IPS DF 6.9 (cell line): ENCODE data around the gene TM9SF4.

Experiments
- DNase-seq: peaks from one replicate; pipeline ENCODE4 v3.0.0-alpha.2; 2013; ENCODE audit warnings: low read depth, low spot score
- H3K27ac ChIP-seq: one replicate; pipeline ENCODE4 v1.5.1; 2013; ENCODE audit warnings: low read length, control low read depth
- H3K27me3 ChIP-seq: 2 replicates; pipeline ENCODE4 v1.6.1; 2013; ENCODE audit warnings: mild to moderate bottlenecking, low read length; ENCODE audit not compliant: control insufficient read depth, insufficient read depth
- H3K36me3 ChIP-seq: 2 replicates; pipeline ENCODE4 v1.6.1; 2013; ENCODE audit warnings: low read length; ENCODE audit not compliant: control insufficient read depth, insufficient read depth
- H3K4me1 ChIP-seq: 2 replicates; pipeline ENCODE4 v1.6.1; 2013; ENCODE audit warnings: low read length; ENCODE audit not compliant: control insufficient read depth, insufficient read depth
- H3K4me3 ChIP-seq: 2 replicates; pipeline ENCODE4 v1.5.1; 2013; ENCODE audit warnings: mild to moderate bottlenecking, low read length
- H3K9me3 ChIP-seq: 2 replicates; pipeline ENCODE4 v1.6.1; 2013; ENCODE audit warnings: low read length, inconsistent platforms; ENCODE audit not compliant: control insufficient read depth, insufficient read depth
- WGBS: extraction: QIAGEN DNeasy Blood & Tissue Kit; methylation state at CpG from one replicate; pipeline ENCODE4 v1.1.7; 2013; ENCODE audit warnings: mixed read lengths, missing lambda C conversion rate; ENCODE audit not compliant: insufficient read length, insufficient coverage; 5-methylcytosine and 5-hydroxymethylcytosine counted together

TM9SF4 gene

DNA sequence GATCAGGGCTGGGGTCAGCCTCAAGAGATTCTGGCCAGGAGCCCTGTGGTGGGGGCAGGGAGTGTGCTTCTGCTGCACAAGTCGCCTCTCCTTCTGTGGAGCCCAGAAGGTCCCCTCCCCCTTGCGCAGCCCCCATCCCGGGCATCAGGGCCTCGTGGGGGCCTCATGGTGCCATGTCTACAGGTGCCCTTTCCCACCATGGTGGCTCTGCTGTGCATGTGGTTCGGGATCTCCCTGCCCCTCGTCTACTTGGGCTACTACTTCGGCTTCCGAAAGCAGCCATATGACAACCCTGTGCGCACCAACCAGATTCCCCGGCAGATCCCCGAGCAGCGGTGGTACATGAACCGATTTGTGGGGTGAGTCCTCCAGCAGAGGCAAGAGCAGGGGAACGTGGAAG, 48.1 kb downstream of the TM9SF4 start:
- Histone ChIP-seq H3K27me3 (no peaks in the 10 kb centered on the region), H3K27ac (no peak overlapping the region), H3K9me3 (no peaks in the 10 kb centered on the region), H3K4me3 (no peak overlapping the region), H3K36me3 (peaks cover 22% of the 10 kb centered on the region; the same call in 1 of the 2 replicates), H3K4me1 (no peaks in the 10 kb centered on the region)
- WGBS = no CpG with 5 or more reads among the region's 14 CpGs
- DNase-seq = no peak

DNA sequence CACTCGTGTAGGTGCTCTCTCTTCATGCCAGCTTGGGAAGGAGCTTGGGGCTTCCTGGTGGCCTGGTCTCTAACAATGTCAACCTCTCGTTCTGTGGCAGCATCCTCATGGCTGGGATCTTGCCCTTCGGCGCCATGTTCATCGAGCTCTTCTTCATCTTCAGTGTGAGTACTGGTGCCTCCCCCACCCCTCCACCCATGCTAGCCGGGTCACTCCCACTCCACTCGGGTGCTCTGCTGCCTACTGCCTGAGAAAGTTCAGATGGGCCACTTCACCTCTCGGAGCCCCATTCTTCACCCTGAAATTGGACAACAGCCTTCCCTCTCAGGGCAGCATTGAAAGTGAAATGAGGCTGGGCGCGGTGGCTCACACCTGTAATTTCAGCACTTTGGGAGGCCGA, 48.8 kb downstream of the TM9SF4 start:
- WGBS = no CpG with 5 or more reads among the region's 11 CpGs
- peaks cover 22% of the 10 kb centered on the region; the same call in 1 of the 2 replicates for H3K36me3 ChIP-seq

DNA sequence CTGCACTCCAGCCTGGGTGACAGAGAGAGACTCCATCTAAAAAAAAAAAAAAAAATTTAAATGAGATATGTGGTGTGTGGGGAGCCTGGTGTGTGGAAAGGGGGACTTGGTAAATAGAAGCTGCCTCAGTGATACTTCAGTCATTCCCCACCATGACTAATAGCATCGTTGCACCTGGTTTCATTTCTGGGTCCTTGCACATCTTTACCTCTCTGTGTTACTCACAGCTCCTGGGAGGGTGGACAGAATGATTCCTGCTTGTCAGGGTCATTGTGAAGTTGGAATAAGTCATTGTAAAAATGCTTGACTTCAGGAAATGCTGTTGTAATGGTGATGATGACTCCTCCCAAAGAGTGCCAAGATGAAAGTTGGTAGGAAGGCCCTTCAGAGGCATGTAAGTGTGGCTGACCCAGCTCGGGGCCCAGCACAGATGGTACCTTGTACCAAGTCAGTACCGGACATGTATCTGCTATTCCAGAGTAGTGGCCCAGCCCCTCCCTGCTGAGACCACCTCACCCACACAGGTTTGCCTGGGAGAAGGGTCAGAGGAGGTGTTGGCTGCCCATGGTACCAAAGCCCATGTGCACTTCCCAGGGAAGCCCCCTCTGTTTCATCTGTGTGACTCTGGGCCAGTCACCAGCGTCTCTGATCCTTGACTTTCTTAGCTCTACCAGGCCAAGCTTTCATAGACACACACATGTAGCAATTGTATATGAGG, 49.6 kb downstream of the TM9SF4 start:
- Histone ChIP-seq H3K27ac (no peak overlapping the region), H3K36me3 (peaks cover 18% of the 10 kb centered on the region; the same call in 1 of the 2 replicates), H3K4me1 (no peaks in the 10 kb centered on the region), H3K9me3 (no peaks in the 10 kb centered on the region), H3K27me3 (no peaks in the 10 kb centered on the region), H3K4me3 (no peak overlapping the region)
- DNase-seq = no peak
- WGBS = no CpG with 5 or more reads among the region's 4 CpGs

More for the DNA sequence above, 48.8 kb downstream of the TM9SF4 start:
- DNase-seq = no peak
- no peak overlapping the region for H3K4me3 ChIP-seq
- H3K27ac ChIP-seq = no peak overlapping the region
- no peaks in the 10 kb centered on the region for H3K9me3 ChIP-seq
- H3K27me3 ChIP-seq = no peaks in the 10 kb centered on the region
- H3K4me1 ChIP-seq = no peaks in the 10 kb centered on the region

DNA sequence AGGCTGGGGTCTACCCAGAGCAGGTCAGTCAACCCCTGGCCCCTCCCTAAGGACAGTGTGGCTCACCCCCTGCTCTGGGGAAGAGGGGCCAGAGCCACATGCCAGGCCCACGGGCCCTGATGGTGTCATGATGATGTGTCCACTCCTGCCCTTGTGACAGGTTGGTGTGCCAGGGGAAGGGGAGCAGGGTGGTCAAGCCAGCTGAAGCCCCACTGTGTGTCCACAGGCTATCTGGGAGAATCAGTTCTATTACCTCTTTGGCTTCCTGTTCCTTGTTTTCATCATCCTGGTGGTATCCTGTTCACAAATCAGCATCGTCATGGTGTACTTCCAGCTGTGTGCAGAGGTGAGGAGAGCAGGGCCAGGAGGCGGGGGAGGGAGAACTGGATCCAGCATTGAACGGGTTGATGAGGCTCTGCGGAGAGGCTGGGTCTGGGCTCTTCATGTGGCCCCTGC, 50.3 kb downstream of the TM9SF4 start:
- no peak for DNase-seq
- no peaks in the 10 kb centered on the region for H3K4me1 ChIP-seq
- peaks cover 18% of the 10 kb centered on the region; the same call in 1 of the 2 replicates for H3K36me3 ChIP-seq
- no peaks in the 10 kb centered on the region for H3K9me3 ChIP-seq
- no peak overlapping the region for H3K4me3 ChIP-seq
- no peaks in the 10 kb centered on the region for H3K27me3 ChIP-seq
- no peak overlapping the region for H3K27ac ChIP-seq
- no CpG with 5 or more reads among the region's 5 CpGs for WGBS

DNA sequence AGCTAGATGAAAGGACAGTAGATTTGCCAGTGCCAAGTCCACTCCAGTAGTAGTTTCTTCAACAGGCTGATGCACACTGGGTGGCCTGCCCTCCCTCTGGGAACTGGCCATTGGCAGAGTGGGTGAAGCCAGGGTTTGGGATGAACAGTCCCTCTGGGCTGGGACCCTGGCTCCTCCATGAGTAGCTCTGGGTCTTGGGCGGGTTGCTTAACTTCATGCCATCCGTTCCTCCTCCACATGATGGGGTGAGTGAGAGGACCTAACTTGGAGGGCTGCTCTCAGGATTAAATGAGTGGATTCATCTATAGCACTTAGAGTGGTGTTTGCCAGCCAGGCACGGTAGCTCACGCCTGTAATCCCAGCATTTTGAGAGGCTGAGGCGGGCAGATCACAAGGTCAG, 50.8 kb downstream of the TM9SF4 start:
- H3K27ac ChIP-seq = no peak overlapping the region
- H3K4me3 ChIP-seq = no peak overlapping the region
- no peaks in the 10 kb centered on the region for H3K9me3 ChIP-seq
- H3K36me3 ChIP-seq = peaks cover 22% of the 10 kb centered on the region; the same call in 1 of the 2 replicates
- WGBS = no CpG with 5 or more reads among the region's 5 CpGs
- DNase-seq = no peak
- no peaks in the 10 kb centered on the region for H3K27me3 ChIP-seq
- H3K4me1 ChIP-seq = no peaks in the 10 kb centered on the region

DNA sequence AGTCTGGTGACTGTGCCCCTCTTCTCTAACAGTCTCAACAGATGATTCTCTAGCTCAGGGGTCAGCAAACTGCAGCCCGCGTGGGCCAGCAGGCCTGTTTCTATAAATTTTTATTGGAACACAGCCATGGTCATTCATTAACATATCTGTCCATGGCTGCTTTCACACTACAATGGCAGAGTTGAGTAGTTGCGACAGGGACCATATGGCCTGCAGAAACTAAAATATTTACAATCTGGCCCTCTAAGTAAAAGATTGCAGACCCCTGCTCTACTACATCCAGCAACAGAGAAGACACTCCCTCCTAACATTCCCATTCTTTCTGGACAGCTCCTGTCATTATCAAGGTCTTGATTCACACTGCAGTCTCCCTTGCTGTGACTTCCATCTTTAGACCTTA, 52.8 kb downstream of the TM9SF4 start:
- Histone ChIP-seq H3K36me3 (peaks cover 32% of the 10 kb centered on the region), H3K27me3 (no peaks in the 10 kb centered on the region), H3K27ac (no peak overlapping the region), H3K9me3 (no peaks in the 10 kb centered on the region), H3K4me3 (no peak overlapping the region), H3K4me1 (no peaks in the 10 kb centered on the region)
- DNase-seq = no peak
- no CpG with 5 or more reads among the region's 3 CpGs for WGBS

DNA sequence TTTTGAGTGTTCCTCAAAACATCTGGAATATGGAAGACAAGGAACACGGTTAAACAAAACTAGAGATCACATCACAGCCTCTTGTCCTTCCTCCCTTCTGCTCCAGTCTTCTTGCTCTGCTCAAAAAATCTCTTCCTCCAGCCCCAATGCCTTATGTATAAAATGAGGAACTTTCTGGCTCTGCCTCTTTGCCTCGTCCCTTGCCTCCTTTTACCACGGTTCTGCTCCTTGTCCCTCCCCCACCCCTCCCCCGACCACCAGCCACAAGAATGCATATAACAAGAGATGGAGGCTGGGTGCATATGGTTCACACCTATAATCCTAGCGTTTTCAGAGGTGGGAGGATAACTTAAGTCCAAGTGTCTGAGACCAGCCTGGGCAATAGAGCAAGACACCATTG, 54.4 kb downstream of the TM9SF4 start:
- Histone ChIP-seq H3K27me3 (no peaks in the 10 kb centered on the region), H3K4me3 (no peak overlapping the region), H3K9me3 (no peaks in the 10 kb centered on the region), H3K27ac (no peak overlapping the region), H3K4me1 (no peaks in the 10 kb centered on the region), H3K36me3 (peaks cover 25% of the 10 kb centered on the region)
- DNase-seq = no peak
- no CpG with 5 or more reads among the region's 5 CpGs for WGBS

DNA sequence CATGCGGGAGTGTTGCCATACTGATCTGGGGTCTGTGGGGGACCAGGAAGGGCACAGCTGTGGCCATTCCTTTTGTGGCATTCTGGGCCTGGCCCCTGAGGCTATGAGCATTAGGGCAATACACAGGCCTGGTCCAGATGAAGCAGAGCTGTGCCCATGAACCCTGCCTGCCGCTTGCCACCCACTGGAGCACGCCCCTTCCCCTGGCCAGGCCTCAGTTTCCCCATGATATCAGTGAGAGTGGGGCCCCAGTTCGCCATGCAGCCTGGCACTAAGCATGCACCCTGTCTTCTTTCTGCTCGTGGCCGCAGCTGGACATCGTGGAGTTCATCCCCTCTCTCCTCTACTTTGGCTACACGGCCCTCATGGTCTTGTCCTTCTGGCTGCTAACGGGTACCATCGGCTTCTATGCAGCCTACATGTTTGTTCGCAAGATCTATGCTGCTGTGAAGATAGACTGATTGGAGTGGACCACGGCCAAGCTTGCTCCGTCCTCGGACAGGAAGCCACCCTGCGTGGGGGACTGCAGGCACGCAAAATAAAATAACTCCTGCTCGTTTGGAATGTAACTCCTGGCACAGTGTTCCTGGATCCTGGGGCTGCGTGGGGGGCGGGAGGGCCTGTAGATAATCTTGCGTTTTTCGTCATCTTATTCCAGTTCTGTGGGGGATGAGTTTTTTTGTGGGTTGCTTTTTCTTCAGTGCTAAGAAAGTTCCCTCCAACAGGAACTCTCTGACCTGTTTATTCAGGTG, 55.6 kb downstream of the TM9SF4 start:
- Histone ChIP-seq H3K4me3 (no peak overlapping the region), H3K9me3 (no peaks in the 10 kb centered on the region), H3K27ac (no peak overlapping the region), H3K4me1 (no peaks in the 10 kb centered on the region), H3K36me3 (peaks cover 20% of the 10 kb centered on the region), H3K27me3 (no peaks in the 10 kb centered on the region)
- DNase-seq = no peak
- WGBS = no CpG with 5 or more reads among the region's 21 CpGs

DNA sequence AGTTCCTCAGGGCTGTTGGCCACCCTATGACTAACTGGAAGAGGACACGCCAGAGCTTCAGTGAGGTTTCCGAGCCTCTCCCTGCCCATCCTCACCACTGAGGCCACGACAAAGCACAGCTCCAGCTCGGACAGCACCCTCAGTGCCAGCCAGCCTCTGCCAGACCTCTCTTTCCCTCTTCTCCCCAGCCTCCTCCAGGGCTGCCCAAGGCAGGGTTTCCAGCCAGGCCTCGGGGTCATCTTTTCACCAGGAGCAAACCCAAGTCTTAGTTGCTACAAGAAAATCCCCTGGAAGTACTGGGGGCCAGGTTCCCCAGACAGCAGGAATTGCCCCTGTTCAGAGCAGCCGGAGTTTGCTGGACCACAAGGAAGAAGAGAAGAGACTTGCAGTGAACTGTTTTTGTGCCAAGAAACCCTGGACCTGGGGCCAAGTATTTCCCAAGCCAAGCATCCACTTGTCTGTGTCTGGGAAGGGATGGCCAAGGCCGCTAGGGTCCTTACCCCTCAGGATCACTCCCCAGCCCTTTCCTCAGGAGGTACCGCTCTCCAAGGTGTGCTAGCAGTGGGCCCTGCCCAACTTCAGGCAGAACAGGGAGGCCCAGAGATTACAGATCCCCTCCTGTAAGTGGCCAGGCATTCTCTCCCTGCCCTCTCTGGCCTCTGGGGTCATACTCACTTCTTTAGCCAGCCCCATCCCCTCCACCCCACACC, 56.5 kb downstream of the TM9SF4 start:
- Histone ChIP-seq H3K27ac (no peak overlapping the region), H3K4me3 (no peak overlapping the region), H3K4me1 (no peaks in the 10 kb centered on the region), H3K27me3 (no peaks in the 10 kb centered on the region), H3K36me3 (peaks cover 19% of the 10 kb centered on the region), H3K9me3 (no peaks in the 10 kb centered on the region)
- no CpG with 5 or more reads among the region's 8 CpGs for WGBS
- no peak for DNase-seq

DNA sequence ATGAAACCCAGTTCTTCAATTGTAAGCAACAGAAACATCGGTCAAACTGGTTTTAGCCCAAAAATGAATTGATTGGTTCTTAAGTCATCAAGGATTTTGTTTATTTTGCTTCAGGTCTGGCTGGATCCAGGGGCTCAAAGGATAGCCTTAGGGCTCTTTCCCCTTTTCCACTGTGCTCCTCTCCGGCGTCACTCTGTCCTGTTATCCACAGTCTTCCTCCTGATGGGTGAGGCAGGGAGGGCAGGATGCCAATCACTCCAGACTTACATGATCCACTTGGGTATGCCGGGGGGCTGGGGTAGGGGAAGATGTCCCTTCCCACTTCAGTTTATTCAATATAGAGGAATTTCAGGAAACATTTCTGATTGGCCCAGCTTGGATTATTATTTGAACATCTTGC, 58.0 kb downstream of the TM9SF4 start:
- Histone ChIP-seq H3K36me3 (peaks cover 15% of the 10 kb centered on the region), H3K27ac (no peak overlapping the region), H3K4me3 (no peak overlapping the region), H3K27me3 (no peaks in the 10 kb centered on the region), H3K4me1 (no peaks in the 10 kb centered on the region), H3K9me3 (no peaks in the 10 kb centered on the region)
- WGBS = no CpG with 5 or more reads among the region's 4 CpGs
- DNase-seq = no peak
